ENCODE data around the gene ADCY2. TPM values are rescaled to one million over a fixed set of nuclear protein-coding genes. Genes with fewer than 3 reads are reported as not detected.

Gene ADCY2
- polyA plus RNA-seq, 1 donor (not counting 4 experiments of a cell fraction or from before 2014, with no cell fraction given) = 0.13 TPM

GRCh38 chr5:7395432-7395946 is 449 bp upstream of the ADCY2 start:
- Histone ChIP-seq H3K4me3 (ENCODE audit: control insufficient read depth in 2 of 3, extremely low read depth in 1 of 3, insufficient read depth in 2 of 3, low read depth in 1 of 3, low read length in 3 of 3) (no peak overlapping the region), H4K20me1 (ENCODE audit: control insufficient read depth, extremely low read depth, insufficient read depth, low read length) (no peaks in the 10 kb centered on the region), H2AFZ (ENCODE audit: control insufficient read depth, low read length) (no peak overlapping the region), H3K79me2 (ENCODE audit: control insufficient read depth, insufficient read depth, low read length) (no peaks in the 10 kb centered on the region), H3K27me3 (ENCODE audit: control insufficient read depth, extremely low read depth, insufficient read depth, low read length) (peaks cover 43% of the 10 kb centered on the region), H3K36me3 (ENCODE audit: control insufficient read depth in 2 of 2, extremely low read depth in 1 of 2, insufficient read depth in 2 of 2, low read length in 2 of 2) (no peaks in the 10 kb centered on the region), H3K27ac (ENCODE audit: control insufficient read depth, insufficient read depth, low read length) (no peak overlapping the region), H3K9me3 (ENCODE audit: control insufficient read depth, low read depth, low read length) (no peaks in the 10 kb centered on the region), H3K4me1 (ENCODE audit: control insufficient read depth, extremely low read depth, insufficient read depth, low read length) (peaks cover 4% of the 10 kb centered on the region), H3K4me2 (ENCODE audit: control insufficient read depth, extremely low read depth, insufficient read depth, low read depth, low read length) (no peak overlapping the region), H3K9me1 (ENCODE audit: control insufficient read depth, extremely low read depth, insufficient read depth, low read length) (no peaks in the 10 kb centered on the region), H3K9ac (ENCODE audit: control insufficient read depth, extremely low read depth, insufficient read depth, low read length) (no peak overlapping the region)
- dilution Hi-C loops (cut with MboI; ENCODE audit: extremely low pct_ligation_motif_present, low sequenced_read_pairs) = no loop called here
- DNase-seq (ENCODE audit: low read depth, low spot score) (no peak), FAIRE-seq (no peak)
- TF ChIP-seq EZH2 (IDR thresholded peaks at IDR 0.05; ENCODE audit: low read length) = no peak

- no peak overlapping the region for H3K9ac ChIP-seq (ENCODE audit: control insufficient read depth, extremely low read depth, insufficient read depth, low read length)
- TF ChIP-seq EZH2 (IDR thresholded peaks at IDR 0.05; ENCODE audit: low read length) (peak; percentile 92), CTCF (optimal IDR thresholded peaks at IDR 0.05 in 1 of 3, IDR thresholded peaks at IDR 0.05 in 1 of 3, conservative IDR thresholded peaks at IDR 0.05 in 1 of 3; ENCODE audit: extremely low read depth in 1 of 3, insufficient read depth in 2 of 3, low read length in 3 of 3) (peak in 1 of 3 experiments; percentile 37)
- no peak overlapping the region for H2AFZ ChIP-seq (ENCODE audit: control insufficient read depth, low read length)
- no peaks in the 10 kb centered on the region for H4K20me1 ChIP-seq (ENCODE audit: control insufficient read depth, extremely low read depth, insufficient read depth, low read length)
- no peak overlapping the region for H3K27ac ChIP-seq (ENCODE audit: control insufficient read depth, insufficient read depth, low read length)
- H3K79me2 ChIP-seq (ENCODE audit: control insufficient read depth, insufficient read depth, low read length) = no peaks in the 10 kb centered on the region
- H3K27me3 ChIP-seq (ENCODE audit: control insufficient read depth, extremely low read depth, insufficient read depth, low read length) = peaks cover 43% of the 10 kb centered on the region
- H3K4me2 ChIP-seq (ENCODE audit: control insufficient read depth, extremely low read depth, insufficient read depth, low read depth, low read length) = peak overlapping the region; percentile 56
- dilution Hi-C loops (cut with MboI; ENCODE audit: extremely low pct_ligation_motif_present, low sequenced_read_pairs) = no loop called here
- H3K9me3 ChIP-seq (ENCODE audit: control insufficient read depth, low read depth, low read length) = no peaks in the 10 kb centered on the region
- FAIRE-seq (no peak), DNase-seq (ENCODE audit: low read depth, low spot score) (no peak)
- peaks cover 4% of the 10 kb centered on the region for H3K4me1 ChIP-seq (ENCODE audit: control insufficient read depth, extremely low read depth, insufficient read depth, low read length)
- no peaks in the 10 kb centered on the region for H3K9me1 ChIP-seq (ENCODE audit: control insufficient read depth, extremely low read depth, insufficient read depth, low read length)
- no peaks in the 10 kb centered on the region for H3K36me3 ChIP-seq (ENCODE audit: control insufficient read depth in 2 of 2, extremely low read depth in 1 of 2, insufficient read depth in 2 of 2, low read length in 2 of 2)
- H3K4me3 ChIP-seq (ENCODE audit: control insufficient read depth in 2 of 3, extremely low read depth in 1 of 3, insufficient read depth in 2 of 3, low read depth in 1 of 3, low read length in 3 of 3) = peak overlapping the region in 1 of 3 experiments; percentile 11
These were observed 946 bp downstream of the ADCY2 start for GRCh38 chr5:7396713-7397454.

Data from keratinocyte (primary cell).